GM12864 (cell line): ENCODE results near the gene CHDH.

ENCODE experiments used
- DNase-seq: peaks from one replicate; pipeline ENCODE4 v3.0.0-alpha.2; 2011; ENCODE audit warnings: low read depth
- H3K4me3 ChIP-seq: 2 replicates; pipeline ENCODE4 v1.5.1; 2011; ENCODE audit warnings: mild to moderate bottlenecking, low read depth, low read length, control low read depth
- CTCF ChIP-seq: IDR thresholded peaks from 2 replicates; pipeline ENCODE4 v1.5.1; 2011; ENCODE audit warnings: low read depth, mild to moderate bottlenecking, moderate library complexity, low read length, control low read depth, inconsistent platforms; ENCODE audit errors: missing control alignments

CHDH gene

GRCh38 chr3:53788038-53788437, 58.2 kb downstream of the CHDH start:
- TF ChIP-seq CTCF: no peak
- DNase-seq: no peak
- H3K4me3 ChIP-seq: no peak overlapping the region

GRCh38 chr3:53787016-53787415, 59.2 kb downstream of the CHDH start:
- H3K4me3 ChIP-seq: no peak overlapping the region
- TF ChIP-seq CTCF: no peak
- DNase-seq: no peak

GRCh38 chr3:53780806-53781205, 65.4 kb downstream of the CHDH start:
- DNase-seq: no peak

GRCh38 chr3:53780171-53780570, 66.0 kb downstream of the CHDH start:
- no peak for TF ChIP-seq CTCF
- no peak overlapping the region for H3K4me3 ChIP-seq
- DNase-seq: no peak

More at GRCh38 chr3:53780806-53781205, 65.4 kb downstream of the CHDH start:
- TF ChIP-seq CTCF: no peak
- H3K4me3 ChIP-seq: no peak overlapping the region

GRCh38 chr3:53778153-53778552, 68.1 kb downstream of the CHDH start:
- no peak for DNase-seq
- TF ChIP-seq CTCF: no peak

GRCh38 chr3:53777468-53777867, 68.8 kb downstream of the CHDH start:
- DNase-seq: no peak
- TF ChIP-seq CTCF: no peak
- H3K4me3 ChIP-seq: no peak overlapping the region

More at GRCh38 chr3:53778153-53778552, 68.1 kb downstream of the CHDH start:
- H3K4me3 ChIP-seq: no peak overlapping the region

GRCh38 chr3:53776494-53777101, 69.6 kb downstream of the CHDH start:
- no peak for TF ChIP-seq CTCF
- no peak for DNase-seq
- H3K4me3 ChIP-seq: no peak overlapping the region
